Astrocyte (in vitro differentiated cells and primary cell): Measurements from ENCODE around the gene HPGD. TPM values are rescaled to one million over a fixed set of nuclear protein-coding genes. Genes with fewer than 3 reads are reported as not detected.

Experiments used
- DNase-seq: peaks from one replicate; pipeline ENCODE4 v3.0.0-alpha.2; 2010; ENCODE audit warnings: low read depth
- FAIRE-seq: peaks from 2 replicates; lab custom pipeline; 2011; peaks lifted over from hg19 to GRCh38; lab: Jason Lieb, UNC
- H2AFZ ChIP-seq: 2 replicates; pipeline ENCODE4 v1.6.0; 2012; ENCODE audit warnings: low read depth, low read length, inconsistent platforms
- H3K27ac ChIP-seq: 2 replicates; pipeline ENCODE4 v1.5.1; 2011; ENCODE audit warnings: low read depth, low read length, inconsistent platforms
- H3K27me3 ChIP-seq: 2 replicates; pipeline ENCODE4 v1.6.0; 2011; ENCODE audit warnings: low read length, inconsistent platforms; ENCODE audit not compliant: insufficient read depth
- H3K36me3 ChIP-seq: 2 replicates; pipeline ENCODE4 v1.5.1; 2011; ENCODE audit warnings: low read length, inconsistent platforms; ENCODE audit not compliant: insufficient read depth
- H3K4me1 ChIP-seq: 2 replicates; pipeline ENCODE4 v1.5.1; 2011; ENCODE audit warnings: low read length, inconsistent platforms; ENCODE audit not compliant: insufficient read depth
- H3K4me2 ChIP-seq: 2 replicates; pipeline ENCODE4 v1.6.0; 2012; ENCODE audit warnings: low read length, inconsistent platforms
- H3K4me3 ChIP-seq: 2 replicates; pipeline ENCODE4 v1.5.1; 2011; ENCODE audit warnings: low read depth, mild to moderate bottlenecking, low read length, inconsistent platforms; ENCODE audit not compliant: insufficient read depth
- H3K79me2 ChIP-seq: 2 replicates; pipeline ENCODE4 v1.6.0; 2012; ENCODE audit warnings: mild to moderate bottlenecking, low read length, inconsistent platforms; ENCODE audit not compliant: insufficient read depth
- H3K9ac ChIP-seq: 2 replicates; pipeline ENCODE4 v1.6.0; 2012; ENCODE audit warnings: mild to moderate bottlenecking, low read length, inconsistent platforms
- H3K9me3 ChIP-seq: 2 replicates; pipeline ENCODE4 v1.5.1; 2012; ENCODE audit warnings: low read depth, mild to moderate bottlenecking, low read length, inconsistent platforms; ENCODE audit not compliant: insufficient read depth
- H4K20me1 ChIP-seq: 2 replicates; pipeline ENCODE4 v1.6.0; 2012; ENCODE audit warnings: low read length, inconsistent platforms; ENCODE audit not compliant: insufficient read depth
- H3K27ac Mint-ChIP-seq: one replicate; pipeline ENCODE4 v1.8.0; 2021; ENCODE audit warnings: mild to moderate bottlenecking, mixed read lengths; ENCODE audit not compliant: unreplicated experiment
- H3K27me3 Mint-ChIP-seq: one replicate; pipeline ENCODE4 v1.8.0; 2021; ENCODE audit warnings: low read depth, mixed read lengths; ENCODE audit not compliant: unreplicated experiment
- H3K36me3 Mint-ChIP-seq: one replicate; pipeline ENCODE4 v1.8.0; 2021; ENCODE audit warnings: low read depth, mixed read lengths; ENCODE audit not compliant: unreplicated experiment
- H3K4me1 Mint-ChIP-seq: one replicate; pipeline ENCODE4 v1.8.0; 2021; ENCODE audit warnings: low read depth, mixed read lengths; ENCODE audit not compliant: unreplicated experiment
- H3K4me3 Mint-ChIP-seq: one replicate; pipeline ENCODE4 v1.8.0; 2021; ENCODE audit warnings: mild to moderate bottlenecking, moderate library complexity, mixed read lengths; ENCODE audit not compliant: unreplicated experiment
- H3K9me3 Mint-ChIP-seq: one replicate; pipeline ENCODE4 v1.8.0; 2021; ENCODE audit warnings: mild to moderate bottlenecking, mixed read lengths; ENCODE audit not compliant: unreplicated experiment
- CTCF ChIP-seq: IDR thresholded peaks from 2 replicates; pipeline ENCODE4 v1.5.1; 2011; ENCODE audit warnings: low read depth, mild to moderate bottlenecking, inconsistent platforms, low read length, moderate library complexity; ENCODE audit not compliant: insufficient read depth
- EZH2 ChIP-seq: IDR thresholded peaks from 2 replicates; pipeline ENCODE4 v1.6.1; 2012; ENCODE audit warnings: mild to moderate bottlenecking, low read length, inconsistent platforms; ENCODE audit not compliant: insufficient read depth
- total RNA-seq: library from RNA; stranded (reverse); gene quantifications from 2 replicates; pipeline ENCODE4 v1.2.1, GENCODE V29; 2021

Gene HPGD
- total RNA-seq, 1 donor from 2014 or later: 0.20 TPM

GRCh38 chr4:174561560-174561959 lies 39.3 kb upstream of the HPGD start:
- H3K79me2 ChIP-seq: no peaks in the 10 kb centered on the region
- H3K9me3 Mint-ChIP-seq: no peaks in the 10 kb centered on the region
- H3K4me2 ChIP-seq: no peak overlapping the region
- FAIRE-seq: no peak
- no peak for DNase-seq
- no peaks in the 10 kb centered on the region for H4K20me1 ChIP-seq
- no peak overlapping the region for H2AFZ ChIP-seq
- H3K27ac Mint-ChIP-seq: no peak overlapping the region
- no peaks in the 10 kb centered on the region for H3K36me3 ChIP-seq
- no peak overlapping the region for H3K9ac ChIP-seq
- TF ChIP-seq CTCF (no peak), EZH2 (no peak)
- H3K4me1 ChIP-seq: no peaks in the 10 kb centered on the region
- H3K4me3 ChIP-seq: no peak overlapping the region
- no peaks in the 10 kb centered on the region for H3K36me3 Mint-ChIP-seq
- H3K9me3 ChIP-seq: no peaks in the 10 kb centered on the region
- no peak overlapping the region for H3K4me3 Mint-ChIP-seq
- no peaks in the 10 kb centered on the region for H3K27me3 ChIP-seq
- no peak overlapping the region for H3K27ac ChIP-seq
- no peaks in the 10 kb centered on the region for H3K4me1 Mint-ChIP-seq
- H3K27me3 Mint-ChIP-seq: no peaks in the 10 kb centered on the region

GRCh38 chr4:174559894-174560293 lies 37.6 kb upstream of the HPGD start:
- H3K27ac ChIP-seq: no peak overlapping the region
- H3K4me1 Mint-ChIP-seq: no peaks in the 10 kb centered on the region
- no peak for FAIRE-seq
- H3K4me3 Mint-ChIP-seq: no peak overlapping the region
- H3K9ac ChIP-seq: no peak overlapping the region
- no peaks in the 10 kb centered on the region for H3K79me2 ChIP-seq
- H3K4me1 ChIP-seq: no peaks in the 10 kb centered on the region
- H2AFZ ChIP-seq: no peak overlapping the region
- no peak overlapping the region for H3K27ac Mint-ChIP-seq
- no peak overlapping the region for H3K4me2 ChIP-seq
- H3K36me3 ChIP-seq: no peaks in the 10 kb centered on the region
- H3K27me3 ChIP-seq: no peaks in the 10 kb centered on the region
- TF ChIP-seq EZH2: no peak
- no peak for TF ChIP-seq CTCF
- no peak for DNase-seq
- H3K9me3 ChIP-seq: no peaks in the 10 kb centered on the region
- H3K27me3 Mint-ChIP-seq: no peaks in the 10 kb centered on the region
- no peaks in the 10 kb centered on the region for H3K9me3 Mint-ChIP-seq
- no peak overlapping the region for H3K4me3 ChIP-seq
- H3K36me3 Mint-ChIP-seq: no peaks in the 10 kb centered on the region
- no peaks in the 10 kb centered on the region for H4K20me1 ChIP-seq

- Histone ChIP-seq H3K27ac (no peak overlapping the region), H3K9ac (no peak overlapping the region), H3K4me1 (no peaks in the 10 kb centered on the region), H3K79me2 (no peaks in the 10 kb centered on the region), H4K20me1 (no peaks in the 10 kb centered on the region), H3K9me3 (no peaks in the 10 kb centered on the region), H3K27me3 (no peaks in the 10 kb centered on the region), H3K36me3 (no peaks in the 10 kb centered on the region), H2AFZ (no peak overlapping the region), H3K4me2 (no peak overlapping the region), H3K4me3 (no peak overlapping the region)
- TF ChIP-seq EZH2 (no peak), CTCF (no peak)
- no peak for FAIRE-seq
- no peaks in the 10 kb centered on the region for H3K36me3 Mint-ChIP-seq
- H3K27ac Mint-ChIP-seq: no peak overlapping the region
- no peaks in the 10 kb centered on the region for H3K9me3 Mint-ChIP-seq
- no peak for DNase-seq
- H3K4me1 Mint-ChIP-seq: no peaks in the 10 kb centered on the region
- H3K27me3 Mint-ChIP-seq: no peaks in the 10 kb centered on the region
- H3K4me3 Mint-ChIP-seq: no peak overlapping the region
These were observed 33.7 kb upstream of the HPGD start for GRCh38 chr4:174555789-174556630.
